ENCODE data around the gene JUNB. TPM values are rescaled to one million over a fixed set of nuclear protein-coding genes. Genes with fewer than 3 reads are reported as not detected.

JUNB gene
- total and polyA plus RNA-seq, 2 of the 4 experiments (the other 2 are of a cell fraction): 20.8 to 109 TPM

GRCh38 chr19:12783849-12784393 is 7.4 kb upstream of the JUNB start:
- peak overlapping the region; percentile 93; the same call in 2 of the 3 replicates for H2BK15ac ChIP-seq (ENCODE audit: low read depth, low read length)
- intact Hi-C loops (cut with micrococcal nuclease) (no loop called here), dilution Hi-C loops (cut with HindIII; ENCODE audit: low sequenced_read_pairs, unreplicated experiment) (no loop called here), in situ Hi-C loops (cut with MboI; ENCODE audit: low sequenced_read_pairs) (loop anchor here (25.0 kb wide), 1 partner anchor 1053 kb away; no protein-coding TSS in a partner anchor)
- H2AK5ac ChIP-seq (ENCODE audit: low read depth, low read length): peak overlapping the region; percentile 97
- H4K91ac ChIP-seq (ENCODE audit: insufficient read depth, low read depth, low read length): peak overlapping the region; percentile 95
- peak overlapping the region; percentile 95 for H2BK5ac ChIP-seq (ENCODE audit: low read depth, low read length, poor library complexity, severe bottlenecking)
- peak overlapping the region; percentile 81 for H2AFZ ChIP-seq (replicated peaks; ENCODE audit: low read length, poor library complexity)
- H3K9ac ChIP-seq (ENCODE audit: low read depth, low read length): peak overlapping the region; percentile 40; the same call in 1 of the 2 replicates
- DNase-seq (no peak), ATAC-seq (ENCODE audit: low read depth) (no peak)
- H3K27me3 ChIP-seq (ENCODE audit: control insufficient read depth, insufficient read depth, low read length): no peaks in the 10 kb centered on the region
- peak overlapping the region; percentile 97 for H2AK9ac ChIP-seq (replicated peaks; ENCODE audit: low read depth, low read length, poor library complexity)
- peak overlapping the region; percentile 96 for H3K4ac ChIP-seq (ENCODE audit: low read depth, low read length)
- H3K18ac ChIP-seq (ENCODE audit: low read depth, low read length): peak overlapping the region; percentile 7
- H3K23ac ChIP-seq (ENCODE audit: low read depth, low read length): peak overlapping the region; percentile 98
- H3K27ac ChIP-seq (ENCODE audit: insufficient read depth, low read length): peak overlapping the region; percentile 85
- no CpG with 5 or more reads among the region's 19 CpGs for WGBS, 2 experiments (ENCODE audit: extremely low coverage in 2 of 2, insufficient read length in 1 of 2)
- peaks cover 3% of the 10 kb centered on the region; the same call in 1 of the 2 replicates for H4K20me1 ChIP-seq (ENCODE audit: insufficient read depth, low read length)
- no peaks in the 10 kb centered on the region for H3K36me3 ChIP-seq (ENCODE audit: control insufficient read depth, insufficient read depth, low read length)
- peak overlapping the region; percentile 64 to 98 for H4K8ac ChIP-seq (ENCODE audit: low read depth in 2 of 2, low read length in 2 of 2)
- TF ChIP-seq CHD1 (IDR thresholded peaks at IDR 0.05; ENCODE audit: low read depth, low read length) (no peak), MAZ (IDR thresholded peaks at IDR 0.05; ENCODE audit: borderline replicate concordance, low read depth, low read length) (peak; percentile 88), MXI1 (IDR thresholded peaks at IDR 0.05; ENCODE audit: borderline replicate concordance, low read depth, low read length) (0 out of 2 replicates have a peak, but pooled peaks have one; percentile 2), USF2 (IDR thresholded peaks at IDR 0.05; ENCODE audit: low read depth, low read length) (no peak), FOS (IDR thresholded peaks at IDR 0.05; ENCODE audit: low read depth, low read length) (peak; percentile 67), BHLHE40 (IDR thresholded peaks at IDR 0.05; ENCODE audit: low read depth, low read length) (no peak)
- peak overlapping the region; percentile 56 for H3K56ac ChIP-seq (ENCODE audit: extremely low read depth, insufficient read depth, low read length)
- peaks cover 0 to 38% of the 10 kb centered on the region in 2 experiments; a peak in 2 of 4 replicates for H3K79me1 ChIP-seq (ENCODE audit: low read depth in 1 of 2, low read length in 2 of 2)
- BruUV-seq (replicated peaks): no TSS peak
- H3K9me1 ChIP-seq (ENCODE audit: insufficient read depth, low read length): peaks cover 33% of the 10 kb centered on the region
- H2BK120ac ChIP-seq (ENCODE audit: low read depth, low read length): peak overlapping the region; percentile 88
- ChIA-PET CTCF (no interaction called here), POLR2A (ENCODE audit: unreplicated experiment) (no interaction called here)
- H4K5ac ChIP-seq (ENCODE audit: low read depth, low read length): peak overlapping the region; percentile 72
- peak overlapping the region; percentile 75 for H3K14ac ChIP-seq (replicated peaks; ENCODE audit: low read depth, low read length)
- H3K9me3 ChIP-seq (ENCODE audit: control insufficient read depth, insufficient read depth, low read length): no peaks in the 10 kb centered on the region
- H3K4me2 ChIP-seq (ENCODE audit: low read depth, low read length): no peak overlapping the region
- peak overlapping the region; percentile 89 for H2BK20ac ChIP-seq (ENCODE audit: low read depth, low read length)
- peaks cover 49% of the 10 kb centered on the region for H3K4me1 ChIP-seq (ENCODE audit: control insufficient read depth, insufficient read depth, low read length)
- H3K4me3 ChIP-seq (ENCODE audit: insufficient read depth, low read depth, low read length): no peak overlapping the region

Data from IMR-90 (cell line).